CD14-positive monocyte (primary cell): ENCODE results near the gene TBL1XR1. TPM values are rescaled to one million over a fixed set of nuclear protein-coding genes. Genes with fewer than 3 reads are reported as not detected.

ENCODE experiments used
- DNase-seq, 3 donors: peaks; one replicate each; pipeline ENCODE4 v3.0.0-alpha.2; 2011 to 2022
- H2AFZ ChIP-seq: 2 replicates; pipeline ENCODE4 v1.6.0; 2012; ENCODE audit warnings: mild to moderate bottlenecking, low read depth, low read length, inconsistent platforms; ENCODE audit not compliant: insufficient read depth, poor library complexity, severe bottlenecking
- H3K27ac ChIP-seq, 2 donors: 1 replicate in 1 of 2; 2 replicates in 1 of 2; pipeline ENCODE4 v1.5.1; 2012 to 2013; ENCODE audit warnings: low read length in 2 of 2, control low read depth in 1 of 2, inconsistent platforms in 1 of 2, low read depth in 1 of 2, mild to moderate bottlenecking in 1 of 2
- H3K27me3 ChIP-seq, 2 donors: one replicate each; pipeline versions ENCODE4 v1.6.0 to v1.6.1; 2011 to 2013; ENCODE audit warnings: low read length in 2 of 2; ENCODE audit not compliant: control insufficient read depth in 2 of 2, insufficient read depth in 2 of 2
- H3K36me3 ChIP-seq, 2 donors: replicated peaks in 1 of 2; 1 replicate in 1 of 2; 2 replicates in 1 of 2; pipeline versions ENCODE4 v1.5.1 to v1.6.1; 2012 to 2013; ENCODE audit warnings: low read length in 2 of 2, control low read depth in 1 of 2, inconsistent platforms in 1 of 2, mild to moderate bottlenecking in 1 of 2; ENCODE audit not compliant: insufficient read depth in 2 of 2, control insufficient read depth in 1 of 2
- H3K4me1 ChIP-seq, 2 donors: 1 replicate in 1 of 2; 2 replicates in 1 of 2; pipeline versions ENCODE4 v1.5.1 to v1.6.1; 2012 to 2013; ENCODE audit warnings: low read length in 2 of 2, control low read depth in 1 of 2, inconsistent platforms in 1 of 2, mild to moderate bottlenecking in 1 of 2, moderate library complexity in 1 of 2; ENCODE audit not compliant: insufficient read depth in 2 of 2, control insufficient read depth in 1 of 2
- H3K4me2 ChIP-seq: replicated peaks from 2 replicates; pipeline ENCODE3; 2012; ENCODE audit warnings: low read length, moderate library complexity, mild to moderate bottlenecking; ENCODE audit not compliant: poor library complexity, severe bottlenecking; ENCODE audit errors: extremely low read depth
- H3K4me3 ChIP-seq, 3 experiments: fragments of 200-600 bp in 1 of 3; sonication (generic) in 1 of 3; replicated peaks in 1 of 3; 1 replicate in 2 of 3; 2 replicates in 1 of 3; pipeline ENCODE4 v1.5.1; 2011 to 2013; ENCODE audit warnings: low read length in 3 of 3, mild to moderate bottlenecking in 3 of 3, control low read depth in 2 of 3, low read depth in 2 of 3, inconsistent platforms in 1 of 3, moderate library complexity in 1 of 3
- H3K79me2 ChIP-seq: 2 replicates; pipeline ENCODE4 v1.6.0; 2012; ENCODE audit warnings: mild to moderate bottlenecking, control low read depth, inconsistent platforms, low read length, moderate library complexity; ENCODE audit not compliant: insufficient read depth
- H3K9ac ChIP-seq: 2 replicates; pipeline ENCODE4 v1.6.0; 2017; ENCODE audit warnings: low read length, mild to moderate bottlenecking; ENCODE audit not compliant: insufficient read depth, poor library complexity, severe bottlenecking
- H3K9me3 ChIP-seq, 2 donors: replicated peaks in 1 of 2; 1 replicate in 1 of 2; 2 replicates in 1 of 2; pipeline versions ENCODE4 v1.5.1 to v1.6.1; 2012 to 2013; ENCODE audit warnings: low read length in 2 of 2, control low read depth in 1 of 2; ENCODE audit not compliant: control insufficient read depth in 1 of 2, insufficient read depth in 1 of 2
- H4K20me1 ChIP-seq: 2 replicates; pipeline ENCODE4 v1.6.0; 2012; ENCODE audit warnings: mild to moderate bottlenecking, low read length, control low read depth, moderate library complexity; ENCODE audit not compliant: insufficient read depth
- H3K27ac Mint-ChIP-seq, 7 donors: one replicate each; pipeline ENCODE4 v1.8.0; 2020; ENCODE audit warnings: mild to moderate bottlenecking in 7 of 7, mixed read lengths in 7 of 7, moderate library complexity in 6 of 7, inconsistent platforms in 2 of 7
- H3K27me3 Mint-ChIP-seq, 3 donors: one replicate each; pipeline ENCODE4 v1.8.0; 2021 to 2022; ENCODE audit warnings: low read depth in 3 of 3, mild to moderate bottlenecking in 3 of 3, mixed read lengths in 3 of 3, moderate library complexity in 3 of 3, inconsistent platforms in 1 of 3
- H3K36me3 Mint-ChIP-seq, 2 donors: one replicate each; pipeline ENCODE4 v1.8.0; 2020; ENCODE audit warnings: mixed read lengths in 2 of 2, inconsistent platforms in 1 of 2, mild to moderate bottlenecking in 1 of 2
- H3K4me1 Mint-ChIP-seq: one replicate; pipeline ENCODE4 v1.8.0; 2020; ENCODE audit warnings: mild to moderate bottlenecking, mixed read lengths
- H3K4me3 Mint-ChIP-seq, 2 donors: one replicate each; pipeline ENCODE4 v1.8.0; 2020; ENCODE audit warnings: mild to moderate bottlenecking in 2 of 2, mixed read lengths in 2 of 2, moderate library complexity in 1 of 2
- H3K9me3 Mint-ChIP-seq, 7 donors: one replicate each; pipeline ENCODE4 v1.8.0; 2020 to 2022; ENCODE audit warnings: mixed read lengths in 7 of 7, mild to moderate bottlenecking in 6 of 7, moderate library complexity in 6 of 7, inconsistent platforms in 2 of 7
- WGBS: methylation state at CpG from one replicate; pipeline ENCODE4 v1.1.5; 2013; ENCODE audit warnings: missing lambda C conversion rate; ENCODE audit not compliant: insufficient coverage; 5-methylcytosine and 5-hydroxymethylcytosine counted together
- intact Hi-C, 2 donors: fragments of 100-400 bp; cut with micrococcal nuclease; formaldehyde crosslinking; loops; one replicate each; pipeline versions ENCODE4 v1.15.0 to v1.15.1; 2023
- polyA plus RNA-seq, 3 donors: library from polyadenylated mRNA; depleted of rRNA in 1 of 3; unstranded in 2 of 3; stranded (reverse) in 1 of 3; fragments of 300-500 nt in 2 of 3; fragments of >200 nt in 1 of 3; fragmentation: Illumina TruSeq in 2 of 3; gene quantifications; 1 replicate in 2 of 3; 2 replicates in 1 of 3; pipeline ENCODE4 v1.2.3, GENCODE V29; 2012 to 2021
- TF ChIP-seq, protein P1 (sequence below): fragments of 200-600 bp; IDR thresholded peaks from one replicate; pipeline ENCODE4 v1.8.0; 2022; ENCODE audit warnings: antibody characterized with exemption, mild to moderate bottlenecking

The TBL1XR1 gene
- polyA plus RNA-seq, 3 donors, result 10.2 to 20.4 (median 18.3) TPM

DNA sequence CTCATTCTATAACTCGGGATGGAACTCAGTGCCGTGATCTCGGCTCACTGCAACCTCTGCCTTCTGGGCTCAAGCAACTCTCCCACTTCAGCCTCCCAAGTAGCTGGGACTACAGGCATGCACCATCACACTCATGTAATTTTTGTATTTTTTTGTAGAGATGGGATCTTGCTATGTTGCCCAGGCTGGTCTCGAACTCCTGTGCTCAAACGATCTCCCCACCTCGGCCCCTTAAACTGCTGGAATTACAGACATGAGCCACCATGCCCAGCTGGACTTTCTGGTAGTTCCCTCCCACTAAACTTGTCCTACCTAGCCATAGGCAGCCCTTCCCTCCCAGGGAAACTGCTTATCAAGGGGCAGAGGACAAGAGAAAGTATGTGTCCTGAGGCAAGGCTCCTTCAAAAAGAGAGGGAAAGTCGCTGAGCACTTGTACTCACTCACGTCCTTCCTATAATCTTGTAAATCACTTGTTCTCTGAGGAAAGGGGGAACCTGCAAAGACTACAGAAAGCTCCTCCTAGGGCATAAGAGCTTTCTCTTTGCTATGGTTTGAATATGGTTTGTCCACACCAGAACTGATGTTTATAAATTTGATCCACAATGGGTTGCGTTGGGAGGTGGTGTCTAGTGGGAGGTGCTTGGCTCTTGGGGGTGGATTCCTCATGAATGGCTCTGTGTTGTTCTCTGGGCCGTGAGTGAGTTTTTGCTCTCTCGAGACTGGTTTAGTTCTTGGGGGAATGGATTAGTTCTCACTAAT, 13.6 kb upstream of the TBL1XR1 start:
- Histone ChIP-seq H3K4me1 (no peaks in the 10 kb centered on the region), H3K9me3 (no peaks in the 10 kb centered on the region), H3K9ac (no peak overlapping the region), H4K20me1 (no peaks in the 10 kb centered on the region), H3K27me3 (no peaks in the 10 kb centered on the region), H3K4me3 (no peak overlapping the region), H3K27ac (no peak overlapping the region), H3K79me2 (no peaks in the 10 kb centered on the region), H3K36me3 (no peaks in the 10 kb centered on the region), H2AFZ (no peak overlapping the region), H3K4me2 (no peak overlapping the region)
- Mint-ChIP-seq H3K27ac (no peak overlapping the region), H3K4me3 (no peak overlapping the region), H3K4me1 (peaks cover 9% of the 10 kb centered on the region), H3K27me3 (no peaks in the 10 kb centered on the region), H3K9me3 (no peaks in the 10 kb centered on the region), H3K36me3 (no peaks in the 10 kb centered on the region)
- intact Hi-C loops, result no loop called here
- 100% methylated on average over 1 of the region's 11 CpGs for WGBS
- DNase-seq, result no peak
- TF ChIP-seq, protein P1, sequence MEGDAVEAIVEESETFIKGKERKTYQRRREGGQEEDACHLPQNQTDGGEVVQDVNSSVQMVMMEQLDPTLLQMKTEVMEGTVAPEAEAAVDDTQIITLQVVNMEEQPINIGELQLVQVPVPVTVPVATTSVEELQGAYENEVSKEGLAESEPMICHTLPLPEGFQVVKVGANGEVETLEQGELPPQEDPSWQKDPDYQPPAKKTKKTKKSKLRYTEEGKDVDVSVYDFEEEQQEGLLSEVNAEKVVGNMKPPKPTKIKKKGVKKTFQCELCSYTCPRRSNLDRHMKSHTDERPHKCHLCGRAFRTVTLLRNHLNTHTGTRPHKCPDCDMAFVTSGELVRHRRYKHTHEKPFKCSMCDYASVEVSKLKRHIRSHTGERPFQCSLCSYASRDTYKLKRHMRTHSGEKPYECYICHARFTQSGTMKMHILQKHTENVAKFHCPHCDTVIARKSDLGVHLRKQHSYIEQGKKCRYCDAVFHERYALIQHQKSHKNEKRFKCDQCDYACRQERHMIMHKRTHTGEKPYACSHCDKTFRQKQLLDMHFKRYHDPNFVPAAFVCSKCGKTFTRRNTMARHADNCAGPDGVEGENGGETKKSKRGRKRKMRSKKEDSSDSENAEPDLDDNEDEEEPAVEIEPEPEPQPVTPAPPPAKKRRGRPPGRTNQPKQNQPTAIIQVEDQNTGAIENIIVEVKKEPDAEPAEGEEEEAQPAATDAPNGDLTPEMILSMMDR, result no peak

DNA sequence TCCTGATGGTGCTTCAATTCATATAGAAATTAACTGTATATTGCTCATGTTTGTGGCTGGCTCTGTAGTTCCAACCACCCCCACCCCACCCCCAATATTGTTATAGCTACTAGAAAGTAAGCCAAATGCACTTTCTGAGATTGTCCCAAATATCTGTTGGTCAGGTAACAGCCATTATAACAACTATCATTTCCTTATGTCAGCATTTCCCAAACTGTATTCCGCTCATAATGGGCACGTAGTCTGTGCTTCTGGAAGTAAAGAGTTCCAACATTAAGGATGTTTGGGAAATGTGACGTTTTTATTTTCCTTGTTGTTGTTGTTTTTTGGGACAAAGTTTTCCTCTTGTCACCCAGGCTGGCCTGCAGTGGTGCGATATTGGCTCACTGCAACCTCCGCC, 12.2 kb upstream of the TBL1XR1 start:
- 92% methylated on average over 3 of the region's 5 CpGs for WGBS
- intact Hi-C loops, result no loop called here
- Mint-ChIP-seq H3K9me3 (peaks cover 0 to 3% (median 0%) of the 10 kb centered on the region in 7 donors), H3K27ac (no peak overlapping the region), H3K4me1 (peaks cover 9% of the 10 kb centered on the region), H3K36me3 (no peaks in the 10 kb centered on the region), H3K4me3 (no peak overlapping the region), H3K27me3 (no peaks in the 10 kb centered on the region)
- no peaks in the 10 kb centered on the region for H3K4me1 ChIP-seq
- H4K20me1 ChIP-seq, result no peaks in the 10 kb centered on the region
- H3K4me3 ChIP-seq, result no peak overlapping the region
- no peak overlapping the region for H3K9ac ChIP-seq
- no peaks in the 10 kb centered on the region for H3K36me3 ChIP-seq
- no peak for DNase-seq
- H3K27me3 ChIP-seq, result no peaks in the 10 kb centered on the region
- H3K4me2 ChIP-seq, result no peak overlapping the region
- H3K79me2 ChIP-seq, result no peaks in the 10 kb centered on the region
- TF ChIP-seq, protein P1, result no peak
- H3K27ac ChIP-seq, result no peak overlapping the region
- H2AFZ ChIP-seq, result no peak overlapping the region
- H3K9me3 ChIP-seq, result no peaks in the 10 kb centered on the region
